GM18505 (cell line): Measurements from ENCODE around the gene THSD4.
"Not testable (repeated sequence)": the region's sequence is repeated elsewhere in the genome, so short reads cannot be mapped to it uniquely, and the experiment has no call there.

Experiments used
- ATAC-seq: cut with Tn5 transposase; IDR thresholded peaks from one replicate; pipeline ENCODE4 v1.9.1; 2021; ENCODE audit not compliant: unreplicated experiment
- POLR2A ChIP-seq: IDR thresholded peaks from 4 replicates; pipeline ENCODE4 v1.6.1; 2011; ENCODE audit warnings: borderline replicate concordance; ENCODE audit not compliant: insufficient read depth, insufficient read length; ENCODE audit errors: extremely low read depth

Gene THSD4

GRCh38 chr15:71118881-71119632 lies 3.8 kb downstream of the THSD4 start:
- ATAC-seq, result no peak
- no peak for TF ChIP-seq POLR2A

- no peak for ATAC-seq
- TF ChIP-seq POLR2A, result no peak
Measured at GRCh38 chr15:71120428-71120944, 5.2 kb downstream of the THSD4 start.

GRCh38 chr15:71121442-71121841 lies 6.2 kb downstream of the THSD4 start:
- no peak for TF ChIP-seq POLR2A
- no peak for ATAC-seq

GRCh38 chr15:71124937-71125790 lies 9.9 kb downstream of the THSD4 start:
- TF ChIP-seq POLR2A, result no peak
- ATAC-seq, result no peak

GRCh38 chr15:71125831-71126450 lies 10.7 kb downstream of the THSD4 start:
- TF ChIP-seq POLR2A, result no peak
- no peak for ATAC-seq

- no peak for TF ChIP-seq POLR2A
- ATAC-seq, result no peak
Measured at GRCh38 chr15:71127083-71127482, 11.8 kb downstream of the THSD4 start.

- not testable (repeated sequence) for ATAC-seq
Measured at GRCh38 chr15:71128159-71128558, 12.9 kb downstream of the THSD4 start.

GRCh38 chr15:71128939-71129562 lies 13.8 kb downstream of the THSD4 start:
- no peak for ATAC-seq
- no peak for TF ChIP-seq POLR2A

- ATAC-seq, result no peak
- TF ChIP-seq POLR2A, result no peak
Measured at GRCh38 chr15:71129669-71130068, 14.4 kb downstream of the THSD4 start.

GRCh38 chr15:71131601-71132362 lies 16.5 kb downstream of the THSD4 start:
- TF ChIP-seq POLR2A, result no peak
- ATAC-seq, result no peak

- no peak for TF ChIP-seq POLR2A
- no peak for ATAC-seq
Measured at GRCh38 chr15:71133747-71134472, 18.6 kb downstream of the THSD4 start.
